D721Med (cell line): Measurements from ENCODE around the gene CHD8.
A peak's percentile ranks its signal among the peaks of the same experiment; 100 is the strongest.

ENCODE experiments used
- DNase-seq: peaks from one replicate; pipeline ENCODE4 v3.0.0; 2011; ENCODE audit warnings: low spot score; ENCODE audit not compliant: insufficient read length
- FAIRE-seq: peaks from 2 replicates; lab custom pipeline; 2011; peaks lifted over from hg19 to GRCh38; lab: Jason Lieb, UNC
- CTCF ChIP-seq: IDR thresholded peaks from 2 replicates; pipeline ENCODE4 v1.5.1; 2012; ENCODE audit warnings: mild to moderate bottlenecking, control low read depth; ENCODE audit not compliant: insufficient read depth; ENCODE audit errors: missing control alignments

Gene CHD8

GRCh38 chr14:21369949-21370679 is 85.8 kb downstream of the CHD8 start:
- TF ChIP-seq CTCF, result no peak
- FAIRE-seq (peak; percentile 25), DNase-seq (no peak)

GRCh38 chr14:21367582-21368144 is 88.3 kb downstream of the CHD8 start:
- FAIRE-seq (no peak), DNase-seq (no peak)
- TF ChIP-seq CTCF, result no peak

- TF ChIP-seq CTCF, result no peak
- DNase-seq (no peak), FAIRE-seq (no peak)
Observed at GRCh38 chr14:21356511-21356910, 99.4 kb downstream of the CHD8 start.

GRCh38 chr14:21352587-21352986 is 103.3 kb downstream of the CHD8 start:
- FAIRE-seq (no peak), DNase-seq (no peak)

GRCh38 chr14:21350539-21350938 is 105.4 kb downstream of the CHD8 start:
- no peak for TF ChIP-seq CTCF
- FAIRE-seq (peak; percentile 91), DNase-seq (no peak)

More at GRCh38 chr14:21352587-21352986, 103.3 kb downstream of the CHD8 start:
- TF ChIP-seq CTCF, result no peak

GRCh38 chr14:21347201-21347600 is 108.7 kb downstream of the CHD8 start:
- DNase-seq (no peak), FAIRE-seq (no peak)
- TF ChIP-seq CTCF, result no peak

- TF ChIP-seq CTCF, result no peak
- DNase-seq, result no peak
- FAIRE-seq, result no peak
Observed at GRCh38 chr14:21346532-21347135, 109.3 kb downstream of the CHD8 start.
